H4 (cell line): ENCODE measurements around the gene MEI4. TPM values are rescaled to one million over a fixed set of nuclear protein-coding genes. Genes with fewer than 3 reads are reported as not detected.
"Not testable (repeated sequence)": the region's sequence is repeated elsewhere in the genome, so short reads cannot be mapped to it uniquely, and the experiment has no call there.

Source experiments
- DNase-seq: peaks from one replicate; pipeline ENCODE4 v3.0.0-alpha.2; 2015; ENCODE audit warnings: low spot score
- total RNA-seq: library from RNA; depleted of rRNA; stranded (reverse); fragments of >200 nt; shearing (Covaris generic); gene quantifications from 2 replicates; pipeline ENCODE4 v1.2.3, GENCODE V29; 2014; rRNA removed

MEI4 gene, protein sequence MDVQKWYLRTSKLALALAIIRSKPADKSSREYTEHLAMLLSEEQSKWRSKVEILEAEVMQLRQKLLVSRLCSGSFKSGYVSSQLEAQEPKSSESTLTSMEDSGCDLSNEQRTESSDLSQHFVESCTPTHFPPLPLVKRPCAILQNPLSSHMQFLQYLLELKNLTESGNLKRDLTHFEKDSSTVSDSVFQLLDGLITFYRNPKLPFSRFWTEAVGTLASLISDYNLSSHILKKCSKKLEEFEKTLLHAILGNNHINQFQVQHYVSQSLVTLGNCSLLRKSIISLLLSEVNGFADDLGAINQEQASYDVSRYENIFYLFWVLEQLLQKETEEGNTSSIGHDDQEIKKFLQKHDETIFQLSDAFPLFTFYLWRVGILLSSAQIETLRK
- total RNA-seq = 0.14 TPM in 1 of 2 replicates, not detected in the other

DNA sequence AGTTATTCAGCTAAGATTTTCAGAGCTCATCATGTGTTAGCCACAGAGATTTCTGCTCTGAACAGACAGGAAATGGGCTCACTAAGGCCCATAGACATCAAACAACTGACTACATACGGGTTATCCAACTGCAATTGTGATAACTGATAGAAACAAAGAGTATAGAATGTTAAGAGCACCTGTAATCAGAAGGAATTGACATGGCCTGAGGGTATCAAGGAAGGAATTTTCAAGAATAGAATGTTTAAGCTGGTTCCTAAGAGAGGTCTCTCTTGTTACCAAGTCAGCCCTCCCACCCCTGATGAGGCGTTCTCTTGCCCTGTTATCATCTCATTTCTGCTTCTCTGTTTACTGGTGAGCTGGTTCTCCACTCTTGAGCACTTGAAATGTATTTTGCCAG lies at the start of gene MEI4:
Gene MEI4, plus strand, starts transcription at position 301 of the 400 bp plus-strand sequence. CDS start 37,633 bp downstream, outside the sequence.
- no peak for DNase-seq

DNA sequence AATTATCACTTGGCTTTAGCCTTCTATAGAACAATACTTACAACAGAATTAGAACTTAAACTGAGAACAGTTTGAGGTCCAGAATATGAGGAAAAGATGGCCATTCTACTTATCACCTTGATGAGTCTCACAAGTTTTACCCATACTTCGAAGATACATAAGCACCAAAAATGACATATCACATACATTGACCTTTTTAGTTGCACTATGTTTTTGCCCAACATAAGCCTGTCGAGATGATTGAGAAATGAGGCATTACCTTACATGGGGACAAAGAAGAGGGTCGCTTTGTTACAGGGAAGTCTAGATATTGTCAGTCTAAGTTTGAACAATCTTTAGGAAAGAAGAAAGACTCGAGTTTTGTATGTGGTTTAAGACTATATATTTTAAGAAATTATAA lies 48.4 kb upstream of the MEI4 start:
- no peak for DNase-seq

DNA sequence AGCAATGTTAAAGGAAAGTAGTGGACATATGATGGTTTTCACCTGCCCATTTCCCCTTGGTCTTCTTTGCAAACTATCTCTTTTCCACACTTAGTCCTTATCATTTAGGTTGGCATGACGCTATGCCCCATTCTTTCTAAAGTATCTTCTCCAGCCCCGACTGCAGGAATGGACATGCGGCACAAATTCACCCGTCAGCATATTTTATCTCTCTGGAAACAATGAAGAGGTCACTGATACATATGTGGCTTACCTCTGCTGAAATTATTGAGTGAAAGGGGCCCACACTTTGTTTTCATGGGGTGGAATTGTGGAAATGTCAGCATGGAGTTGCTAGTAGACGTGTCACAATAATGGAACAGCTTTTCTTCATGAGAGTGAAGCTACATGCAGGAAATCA lies 45.8 kb upstream of the MEI4 start:
- DNase-seq = no peak

DNA sequence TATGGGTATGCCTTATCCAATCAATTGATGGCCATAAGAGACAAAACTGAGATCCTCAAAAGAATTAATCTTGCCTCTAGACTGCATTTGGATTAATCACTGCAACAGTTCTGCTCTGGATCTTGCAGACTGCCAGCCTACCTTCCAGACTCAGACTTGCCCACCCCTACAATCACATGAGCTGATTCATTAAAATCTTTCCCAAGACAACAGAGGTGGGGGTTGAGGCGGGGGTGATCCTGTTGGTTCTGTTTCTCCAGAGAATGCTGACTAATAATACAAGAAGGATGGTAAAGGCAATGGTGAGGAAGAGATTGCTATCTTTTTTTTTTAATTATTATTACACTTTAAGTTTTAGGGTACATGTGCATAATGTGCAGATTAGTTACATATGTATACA lies 43.7 kb upstream of the MEI4 start:
- no peak for DNase-seq

DNA sequence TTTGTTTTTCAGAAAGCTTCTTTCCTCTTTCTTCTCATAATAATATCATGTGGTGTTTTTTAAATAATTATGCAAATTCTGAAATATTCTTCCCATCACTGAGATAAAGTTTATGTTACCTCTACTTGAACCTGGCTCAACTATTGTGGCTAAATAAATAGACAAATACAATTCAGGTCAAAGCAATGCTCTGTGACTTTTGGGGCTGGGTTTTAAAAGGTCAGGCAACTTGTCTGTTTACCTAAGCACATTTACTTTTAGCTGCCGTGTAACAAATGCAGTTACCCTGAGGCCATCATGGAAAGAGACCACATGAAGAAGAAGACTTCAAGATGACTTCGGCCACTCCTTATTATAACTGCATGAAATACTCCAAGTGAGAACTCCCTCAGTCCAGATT lies 33.7 kb upstream of the MEI4 start:
- DNase-seq = no peak

DNA sequence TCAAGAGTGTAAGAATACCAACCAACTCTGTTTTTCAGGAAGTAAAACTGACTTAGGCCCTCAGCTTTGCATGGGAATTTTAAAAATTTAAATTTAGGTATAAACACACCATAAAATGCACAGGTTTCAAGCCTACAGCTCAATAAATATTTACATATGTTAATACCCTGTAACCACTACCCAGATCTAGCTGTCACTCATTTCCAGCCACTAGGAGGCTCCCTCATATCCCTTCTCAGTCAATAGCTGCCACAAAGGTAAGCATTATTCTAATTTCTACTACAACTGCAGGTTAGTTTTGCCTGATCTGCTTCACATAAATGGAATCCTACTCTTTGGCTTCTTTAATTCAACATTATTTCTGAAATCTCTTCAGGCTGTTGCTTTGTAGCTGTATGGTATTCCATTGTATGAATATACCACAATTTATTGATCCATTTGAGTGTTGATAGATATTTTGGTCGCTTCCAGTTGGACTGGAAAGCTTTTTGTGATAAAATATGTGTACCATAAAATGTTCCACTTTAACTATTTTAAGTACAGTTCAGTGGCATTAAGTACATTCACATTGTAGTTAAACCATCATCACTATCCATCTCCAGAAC lies 32.5 kb upstream of the MEI4 start:
- DNase-seq = no peak

DNA sequence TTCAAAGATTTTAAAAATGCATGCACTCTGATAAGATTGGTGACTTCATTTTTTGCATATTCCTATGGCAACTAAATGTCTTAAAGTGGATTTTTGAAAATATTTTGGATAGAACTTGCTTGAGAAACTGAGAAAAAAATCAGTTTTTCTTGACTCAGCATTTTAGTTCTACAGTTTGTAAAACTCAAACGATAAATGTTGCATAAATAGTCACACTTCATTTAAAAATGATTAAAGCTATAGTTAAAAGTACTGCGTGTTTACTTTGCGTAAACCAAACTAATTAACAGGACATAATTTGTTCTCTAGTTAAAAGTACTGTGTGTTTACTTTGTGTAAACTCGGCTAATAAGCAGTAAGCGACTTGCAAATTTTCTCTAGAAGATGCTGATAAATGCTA lies 28.3 kb upstream of the MEI4 start:
- no peak for DNase-seq

DNA sequence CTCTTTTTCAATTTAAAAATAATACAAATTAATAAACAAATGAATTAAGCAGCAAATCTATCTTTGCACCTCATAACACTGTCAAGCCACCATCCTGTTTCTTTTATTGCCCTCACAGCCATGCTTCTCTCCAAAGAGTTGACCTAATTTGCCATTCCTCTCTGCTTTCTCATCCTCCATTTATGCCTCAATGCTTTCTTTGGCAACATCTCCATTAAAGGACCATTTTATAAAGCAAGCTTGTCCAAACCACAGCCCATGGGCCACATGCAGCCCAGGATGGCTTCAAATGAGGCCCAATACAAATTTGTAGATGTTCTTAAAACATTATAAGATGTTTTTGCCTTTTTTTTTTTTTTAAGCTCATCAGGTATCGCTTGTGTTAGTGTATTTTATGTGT lies 26.4 kb upstream of the MEI4 start:
- no peak for DNase-seq

DNA sequence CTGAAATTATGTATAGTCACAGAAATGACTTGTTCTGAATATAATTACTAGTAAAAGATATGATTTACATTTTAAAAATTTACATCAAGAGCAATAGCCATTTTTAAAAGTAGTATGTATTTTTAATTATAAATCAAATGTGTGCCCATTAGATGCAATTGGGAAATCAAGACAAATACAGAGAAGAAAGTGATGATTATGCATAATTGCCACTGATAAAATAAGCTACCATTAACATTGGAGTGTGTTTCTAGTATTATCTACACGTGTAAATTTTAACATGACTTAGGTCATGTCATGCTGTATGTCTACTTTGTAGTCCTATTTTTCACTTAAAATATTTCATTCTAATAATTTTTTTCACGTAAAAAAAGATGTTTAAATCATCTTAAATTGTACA lies 22.8 kb upstream of the MEI4 start:
- DNase-seq = no peak

DNA sequence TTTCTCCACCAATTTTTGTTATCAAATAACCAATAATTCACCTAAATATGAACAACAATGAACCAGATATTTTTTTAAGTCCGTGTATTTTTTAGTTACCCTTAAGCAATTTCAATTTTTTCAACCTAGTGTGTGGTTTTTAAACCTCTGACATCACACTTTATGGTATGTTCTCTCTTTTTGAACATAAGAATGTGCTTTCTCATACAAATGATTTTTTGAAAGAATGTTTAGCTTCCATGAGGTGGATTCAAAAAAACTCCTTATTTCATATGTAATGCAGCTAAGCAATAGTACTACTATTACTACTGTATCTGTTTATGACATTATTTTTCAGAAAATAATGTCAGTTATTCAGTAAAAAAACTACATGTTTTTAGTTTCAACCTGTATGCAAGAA lies 19.4 kb upstream of the MEI4 start:
- no peak for DNase-seq

DNA sequence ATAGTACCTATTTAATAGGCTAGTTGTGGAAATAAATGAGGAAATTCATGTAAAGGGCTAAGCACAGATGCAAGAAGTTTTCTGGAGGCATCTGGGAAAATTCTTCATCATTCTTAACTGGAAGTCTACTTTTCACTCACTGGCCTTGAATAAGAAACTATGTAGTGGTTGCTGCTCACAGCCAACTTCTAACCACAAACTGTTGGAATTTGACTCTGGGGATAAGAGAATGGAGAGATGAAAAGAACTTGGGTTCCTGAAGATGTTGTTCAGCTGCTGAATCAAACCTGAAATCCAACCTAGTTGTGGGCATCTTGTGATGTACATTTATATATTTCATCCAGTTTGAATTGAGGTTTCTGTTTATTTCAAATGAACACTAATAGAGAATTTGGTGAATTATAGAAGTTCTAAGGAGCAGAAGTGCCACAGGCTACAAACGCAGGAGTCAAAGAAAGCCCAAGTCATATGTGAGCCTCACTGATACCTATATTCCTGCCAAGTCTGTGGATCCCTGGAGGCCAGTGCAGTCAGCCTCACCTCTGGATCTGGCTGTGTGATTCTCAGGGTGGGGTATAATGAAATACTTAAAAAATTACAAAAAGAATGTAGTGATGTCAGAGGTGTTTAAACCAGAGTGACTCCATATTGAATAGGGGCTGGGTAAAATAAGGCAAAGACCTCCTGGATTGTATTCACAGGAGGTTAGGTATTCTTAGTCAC lies 18.7 kb upstream of the MEI4 start:
- DNase-seq = no peak

DNA sequence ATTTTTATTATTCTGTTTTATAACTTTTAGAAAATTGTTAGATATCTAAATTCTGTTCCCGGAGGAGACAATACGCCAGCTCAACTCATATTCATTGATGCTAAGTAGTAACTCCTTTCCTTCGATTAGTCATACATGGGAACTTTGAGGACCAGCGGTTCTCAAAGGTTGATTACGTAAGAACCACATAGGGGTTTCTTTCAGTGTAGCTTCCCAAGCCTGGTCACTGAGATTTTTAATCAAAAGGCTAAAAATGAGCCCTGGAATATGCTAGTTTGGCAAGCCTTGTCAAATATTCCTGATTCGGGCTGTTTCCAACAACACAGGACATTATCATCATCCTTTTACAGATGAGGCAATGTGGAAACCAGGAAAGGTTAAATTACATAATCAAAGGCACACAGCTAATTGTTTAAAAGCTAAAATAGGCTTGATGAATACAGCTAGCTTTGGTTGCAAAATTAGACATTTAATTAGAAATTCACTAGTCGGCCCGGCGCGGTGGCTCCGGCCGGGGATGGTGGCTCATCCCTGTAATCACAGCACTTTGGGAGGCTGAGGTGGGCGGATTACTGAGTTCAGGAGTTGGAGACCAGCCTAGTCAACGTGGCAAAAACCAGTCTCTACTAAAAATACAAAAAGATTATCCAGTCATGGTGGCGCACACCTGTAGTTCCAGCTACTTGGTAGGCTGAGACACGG lies 14.6 kb upstream of the MEI4 start:
- no peak for DNase-seq

DNA sequence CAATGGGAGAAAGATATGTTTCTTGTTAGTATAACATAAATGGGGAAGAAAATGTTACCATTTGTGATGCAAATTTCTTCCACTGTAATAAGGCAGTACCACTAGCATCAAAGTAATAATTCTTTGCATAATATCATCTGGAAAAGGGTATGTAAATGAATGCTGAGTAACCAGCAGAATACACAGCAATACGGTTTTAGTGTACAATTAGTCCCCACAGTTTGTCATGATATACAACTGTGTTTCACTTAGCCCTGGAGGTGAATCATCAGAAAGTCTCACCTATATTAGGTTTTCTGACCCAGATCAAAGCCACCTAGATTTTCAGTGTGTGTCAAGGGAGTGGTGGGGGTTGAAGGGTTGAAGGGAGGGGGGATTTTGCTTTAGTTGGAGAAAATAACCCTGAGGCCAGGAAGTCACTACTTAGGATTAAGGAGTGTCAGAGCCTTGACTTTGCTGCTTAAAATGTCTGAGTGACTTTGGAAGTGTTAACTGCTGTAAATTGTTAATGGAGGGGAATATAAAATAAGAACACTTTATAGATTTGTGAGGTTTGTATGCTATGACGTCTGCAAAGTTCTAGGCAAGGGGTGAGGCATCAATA lies 8.6 kb upstream of the MEI4 start:
- DNase-seq = no peak

DNA sequence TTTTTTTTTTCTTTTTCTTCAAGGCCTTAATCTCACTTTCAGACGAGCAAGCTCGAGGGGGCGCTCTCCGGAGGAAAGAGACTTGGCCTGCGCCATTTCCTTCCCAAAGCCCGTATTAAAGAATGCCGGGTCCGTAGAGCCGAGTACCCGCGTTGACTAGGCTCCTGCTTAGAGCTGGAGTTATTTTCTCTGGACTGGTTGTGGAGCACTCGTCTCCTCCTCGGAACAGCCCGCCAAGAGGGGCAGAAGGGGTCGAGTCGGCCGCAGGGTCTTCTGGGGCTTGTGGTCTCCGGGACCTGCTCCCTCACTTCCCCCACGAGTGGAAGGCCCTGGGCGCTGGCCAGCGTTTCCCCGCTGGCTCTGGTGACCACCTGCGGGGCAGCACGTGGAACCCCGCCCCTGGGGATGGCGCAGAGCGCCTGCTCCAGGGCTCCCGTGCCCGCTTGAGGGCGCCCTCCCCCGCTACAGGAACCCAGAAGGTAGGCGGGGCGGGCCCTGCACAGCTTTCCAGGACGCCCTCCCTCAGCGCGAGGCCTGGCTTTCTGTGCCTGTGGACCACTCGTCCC lies 2.7 kb upstream of the MEI4 start:
- peak; percentile 5 for DNase-seq

DNA sequence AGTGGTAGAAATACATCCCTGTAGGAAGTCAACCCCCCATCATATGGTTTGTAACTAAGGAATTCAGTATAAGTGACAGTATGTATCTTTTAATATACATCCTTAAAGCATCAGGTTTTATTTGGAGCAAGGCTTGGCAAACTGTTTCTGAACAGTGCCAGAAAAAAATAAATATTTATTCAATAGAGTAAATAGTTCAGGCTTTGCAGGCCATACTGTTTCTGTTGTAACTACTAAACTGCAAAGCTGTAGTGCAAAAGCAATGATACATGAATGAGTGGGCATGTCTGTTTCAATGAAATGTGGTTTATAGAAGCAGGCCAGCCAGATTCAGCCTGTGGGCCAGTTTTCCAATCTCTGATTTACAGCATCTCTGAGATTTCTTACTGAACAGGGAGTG lies 977 bp downstream of the MEI4 start:
- no peak for DNase-seq

DNA sequence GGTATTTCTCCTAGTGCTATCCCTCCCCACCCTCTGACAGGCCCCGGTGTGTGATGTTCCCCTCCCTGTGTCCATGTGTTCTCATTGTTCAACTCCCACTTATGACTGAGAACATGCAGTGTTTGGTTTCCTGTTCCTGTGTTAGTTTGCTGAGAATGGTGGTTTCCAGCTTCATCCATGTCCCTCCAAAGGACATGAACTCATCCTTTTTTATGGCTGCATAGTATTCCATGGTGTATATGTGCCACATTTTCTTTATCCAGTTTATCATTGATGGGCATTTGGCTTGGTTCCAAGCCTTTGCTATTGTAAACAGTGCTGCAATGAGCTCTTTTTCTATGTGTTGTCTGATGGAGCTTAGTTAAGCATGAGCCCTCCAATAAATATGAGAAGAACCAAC lies 2.2 kb downstream of the MEI4 start:
- DNase-seq = not testable (repeated sequence)

DNA sequence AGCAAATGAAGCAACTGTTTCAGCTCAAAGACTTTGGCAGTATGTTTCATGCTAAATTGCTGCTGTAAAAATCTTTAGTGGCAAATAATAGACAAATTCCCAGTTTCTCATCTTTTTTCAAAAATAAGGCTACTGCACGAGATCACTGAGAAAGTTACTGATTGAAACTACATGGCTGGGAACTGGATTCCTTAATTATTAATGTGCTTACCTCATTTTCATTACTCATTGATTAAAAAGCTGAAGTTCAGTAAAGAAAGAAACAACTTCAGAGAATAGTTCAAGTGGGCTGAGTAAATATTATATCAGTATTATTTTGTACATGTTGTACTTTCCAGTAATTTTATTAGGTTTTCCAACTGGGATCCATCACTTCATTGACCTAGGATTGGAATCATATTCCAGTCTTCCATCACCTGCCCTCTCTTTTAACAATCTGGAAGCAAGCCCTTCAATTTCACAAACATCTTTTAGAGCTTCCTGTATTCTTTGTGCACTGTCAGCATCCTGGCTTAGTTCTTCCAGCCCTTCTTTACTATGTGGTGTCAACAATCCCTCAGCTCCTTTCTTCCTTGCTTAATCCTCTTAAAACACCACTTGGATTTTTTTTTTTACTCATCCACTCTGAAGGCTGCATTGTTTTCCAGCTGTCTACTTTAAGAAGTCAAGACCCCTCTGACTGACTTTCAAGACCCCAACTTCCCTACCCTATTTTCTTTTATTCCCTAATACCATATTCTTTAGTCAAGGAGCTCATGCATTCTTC lies 4.3 kb downstream of the MEI4 start:
- no peak for DNase-seq

DNA sequence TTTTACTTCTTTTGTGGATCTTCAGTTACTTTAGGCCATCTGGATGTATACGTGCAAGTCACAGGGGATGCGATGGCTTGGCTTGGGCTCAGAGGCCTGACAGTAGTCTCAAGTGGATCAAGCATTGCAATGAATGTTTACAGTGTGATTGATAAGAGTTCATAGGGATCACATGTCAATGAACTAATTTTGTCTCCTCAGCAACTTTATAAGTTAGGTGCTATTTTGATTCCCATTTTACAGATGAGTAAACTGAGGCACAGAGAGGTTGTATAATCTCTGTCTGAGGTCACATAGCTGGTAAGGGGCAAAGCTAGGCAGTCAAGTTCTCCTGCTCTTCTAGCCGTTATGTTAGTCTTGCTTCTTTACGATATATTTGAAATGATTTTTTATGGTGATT lies 13.5 kb downstream of the MEI4 start:
- no peak for DNase-seq

DNA sequence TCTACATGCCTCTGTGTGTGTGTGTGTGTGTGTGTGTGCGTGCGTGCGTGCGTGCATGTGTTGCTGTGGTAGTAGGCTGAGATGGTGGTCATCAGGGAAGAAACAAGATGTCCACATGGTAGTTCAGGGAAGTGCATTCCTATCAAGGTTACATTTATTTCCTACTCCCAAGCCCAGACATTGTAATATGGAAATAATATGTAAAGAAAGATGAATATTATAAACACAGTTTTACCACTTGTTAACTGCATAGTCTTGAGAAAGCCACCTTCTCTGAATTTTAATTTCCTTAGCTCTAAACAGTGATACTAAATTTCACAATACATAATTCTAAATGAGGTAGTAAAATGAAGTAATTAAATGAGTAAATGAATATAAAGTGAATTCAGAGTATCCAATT lies 14.0 kb downstream of the MEI4 start:
- DNase-seq = no peak

DNA sequence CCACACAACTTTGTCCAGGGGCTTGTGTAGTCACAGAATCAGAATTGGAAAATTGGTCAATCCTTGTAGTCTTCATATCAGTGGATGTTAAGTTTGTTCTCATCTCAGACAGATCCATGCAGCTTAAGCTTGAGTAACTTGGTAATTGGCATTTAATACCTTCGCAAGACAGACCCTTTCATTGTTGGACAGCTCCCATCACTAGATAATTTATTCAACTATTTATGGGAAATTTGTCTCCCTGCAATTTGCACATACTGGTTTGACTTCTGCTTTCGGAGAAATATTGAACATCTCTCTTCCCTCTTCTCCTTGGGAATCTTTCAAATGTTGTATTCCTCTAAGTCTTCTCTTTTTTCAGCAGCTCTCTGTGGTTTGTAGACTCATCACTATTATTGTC lies 17.1 kb downstream of the MEI4 start:
- DNase-seq = no peak

DNA sequence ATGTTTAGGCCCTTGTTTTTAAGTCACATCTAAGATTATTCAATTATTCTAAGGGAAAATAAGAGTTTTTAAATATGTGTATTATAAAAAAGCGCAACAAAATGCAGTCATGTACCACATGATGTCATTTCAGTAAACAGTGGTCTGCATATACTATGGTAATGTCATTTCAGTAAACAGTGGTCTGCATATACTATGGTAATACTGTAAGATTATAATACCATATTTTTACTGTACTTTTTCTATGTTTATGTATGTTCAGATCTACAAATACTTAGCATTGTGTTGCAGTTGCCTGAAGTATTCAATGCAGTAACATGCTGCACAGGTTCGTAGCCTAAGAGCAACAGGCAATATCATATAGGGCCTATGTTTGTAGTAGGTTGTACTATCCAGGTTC lies 21.4 kb downstream of the MEI4 start:
- no peak for DNase-seq
